HEK293 (cell line): ENCODE results near the gene IL1RL2.

Experiments used
- CTCF ChIA-PET: fragments of 350-600 bp; formaldehyde crosslinking; extraction: SDS; loops from one replicate; lab custom pipeline; 2021; ENCODE audit warnings: antibody characterized with exemption; lab: Yijun Ruan, JAX
- POLR2A ChIA-PET: fragments of 300-600 bp; formaldehyde crosslinking; extraction: SDS; loops from one replicate; lab custom pipeline; 2020; ENCODE audit warnings: antibody characterized with exemption, inconsistent platforms; lab: Yijun Ruan, JAX
- H3K27ac ChIP-seq: fragments of 200-500 bp; sonication (Bioruptor generic); 2 replicates; pipeline ENCODE4 v1.5.1; 2014; ENCODE audit warnings: low read depth, low read length, control low read depth, inconsistent platforms; ENCODE audit errors: extremely low read depth
- H3K36me3 ChIP-seq, 2 experiments: fragments of 200-500 bp in 1 of 2; sonication (Bioruptor generic) in 1 of 2; 1 replicate in 1 of 2; 2 replicates in 1 of 2; pipeline ENCODE4 v1.5.1; 2014 to 2017; ENCODE audit warnings: inconsistent platforms in 2 of 2, low read length in 2 of 2; ENCODE audit not compliant: control insufficient read depth in 2 of 2, insufficient read depth in 1 of 2
- H3K4me1 ChIP-seq: fragments of 200-500 bp; sonication (Bioruptor generic); 2 replicates; pipeline ENCODE4 v1.5.1; 2014; ENCODE audit warnings: mild to moderate bottlenecking, low read length, inconsistent platforms; ENCODE audit not compliant: control insufficient read depth, insufficient read depth
- H3K4me3 ChIP-seq: 2 replicates; pipeline ENCODE4 v1.5.1; 2011; ENCODE audit warnings: low read depth, mild to moderate bottlenecking, control low read depth, low read length, moderate library complexity
- H3K9me3 ChIP-seq: fragments of 200-500 bp; sonication (Bioruptor generic); 2 replicates; pipeline ENCODE4 v1.5.1; 2014; ENCODE audit warnings: low read depth, low read length, inconsistent platforms; ENCODE audit not compliant: control insufficient read depth, insufficient read depth
- GLIS1 ChIP-seq: fragments of 450-650 bp; formaldehyde crosslinking; IDR thresholded peaks from 2 replicates; pipeline ENCODE4 v1.5.1; 2016; ENCODE audit warnings: missing biosample characterization, missing genetic modification characterization
- HOXD13 ChIP-seq: sonication (generic); formaldehyde crosslinking; IDR thresholded peaks from 2 replicates; pipeline ENCODE4 v1.8.0; 2022; ENCODE audit warnings: missing genetic modification reagents, borderline replicate concordance
- KLF16 ChIP-seq: fragments of 450-650 bp; formaldehyde crosslinking; IDR thresholded peaks from 2 replicates; pipeline ENCODE4 v1.5.1; 2017; ENCODE audit warnings: missing biosample characterization, missing genetic modification characterization
- WT1 ChIP-seq: fragments of 450-650 bp; formaldehyde crosslinking; IDR thresholded peaks from 2 replicates; pipeline ENCODE4 v1.5.1; 2016; ENCODE audit warnings: missing biosample characterization, missing genetic modification characterization
- ZBTB11 ChIP-seq: fragments of 450-650 bp; formaldehyde crosslinking; conservative IDR thresholded peaks from 2 replicates; pipeline ENCODE4 v1.5.1; 2016; ENCODE audit warnings: low read depth, missing biosample characterization, missing genetic modification characterization
- ZBTB17 ChIP-seq: fragments of 450-650 bp; formaldehyde crosslinking; IDR thresholded peaks from 2 replicates; pipeline ENCODE4 v1.5.1; 2016; ENCODE audit warnings: missing biosample characterization, missing genetic modification characterization
- ZBTB49 ChIP-seq: fragments of 450-650 bp; formaldehyde crosslinking; IDR thresholded peaks from 2 replicates; pipeline ENCODE4 v1.5.1; 2016; ENCODE audit warnings: missing biosample characterization, missing genetic modification characterization, low read depth
- ZEB2 ChIP-seq: fragments of 450-650 bp; formaldehyde crosslinking; IDR thresholded peaks from 2 replicates; pipeline ENCODE4 v1.5.1; 2016; ENCODE audit warnings: missing biosample characterization, missing genetic modification characterization
- ZFP3 ChIP-seq: fragments of 450-650 bp; formaldehyde crosslinking; IDR thresholded peaks from 2 replicates; pipeline ENCODE4 v1.5.1; 2016; ENCODE audit warnings: low read depth, missing biosample characterization, missing genetic modification characterization
- ZNF18 ChIP-seq: fragments of 450-650 bp; formaldehyde crosslinking; IDR thresholded peaks from 2 replicates; pipeline ENCODE4 v1.5.1; 2016; ENCODE audit warnings: missing biosample characterization, missing genetic modification characterization
- ZNF202 ChIP-seq: fragments of 450-650 bp; formaldehyde crosslinking; IDR thresholded peaks from 2 replicates; pipeline ENCODE4 v1.5.1; 2016; ENCODE audit warnings: missing biosample characterization, missing genetic modification characterization, borderline replicate concordance
- ZNF223 ChIP-seq: fragments of 450-650 bp; formaldehyde crosslinking; IDR thresholded peaks from 2 replicates; pipeline ENCODE4 v1.5.1; 2016; ENCODE audit warnings: missing biosample characterization, missing genetic modification characterization
- ZNF239 ChIP-seq: fragments of 450-650 bp; formaldehyde crosslinking; IDR thresholded peaks from 2 replicates; pipeline ENCODE4 v1.5.1; 2016; ENCODE audit warnings: missing biosample characterization, missing genetic modification characterization
- ZNF26 ChIP-seq: fragments of 450-650 bp; formaldehyde crosslinking; IDR thresholded peaks from 2 replicates; pipeline ENCODE4 v1.5.1; 2016; ENCODE audit warnings: missing biosample characterization, missing genetic modification characterization
- ZNF266 ChIP-seq: fragments of 450-650 bp; formaldehyde crosslinking; IDR thresholded peaks from 2 replicates; pipeline ENCODE4 v1.5.1; 2016; ENCODE audit warnings: missing biosample characterization, missing genetic modification characterization, low read depth
- ZNF280C ChIP-seq: fragments of 450-650 bp; formaldehyde crosslinking; IDR thresholded peaks from 2 replicates; pipeline ENCODE4 v1.5.1; 2016; ENCODE audit warnings: missing biosample characterization, missing genetic modification characterization
- ZNF37A ChIP-seq: fragments of 450-650 bp; IDR thresholded peaks from 2 replicates; pipeline ENCODE4 v1.5.1; 2018; ENCODE audit warnings: missing biosample characterization, missing genetic modification characterization
- ZNF391 ChIP-seq: fragments of 450-650 bp; formaldehyde crosslinking; IDR thresholded peaks from 2 replicates; pipeline ENCODE4 v1.5.1; 2016; ENCODE audit warnings: low read depth, missing biosample characterization, missing genetic modification characterization, borderline replicate concordance
- ZNF658 ChIP-seq: fragments of 450-650 bp; formaldehyde crosslinking; IDR thresholded peaks from 2 replicates; pipeline ENCODE4; 2016; ENCODE audit warnings: missing biosample characterization, missing genetic modification characterization
- ZNF837 ChIP-seq: fragments of 450-650 bp; formaldehyde crosslinking; IDR thresholded peaks from 2 replicates; pipeline ENCODE4 v1.5.1; 2016; ENCODE audit warnings: missing biosample characterization, missing genetic modification characterization

IL1RL2 gene

DNA sequence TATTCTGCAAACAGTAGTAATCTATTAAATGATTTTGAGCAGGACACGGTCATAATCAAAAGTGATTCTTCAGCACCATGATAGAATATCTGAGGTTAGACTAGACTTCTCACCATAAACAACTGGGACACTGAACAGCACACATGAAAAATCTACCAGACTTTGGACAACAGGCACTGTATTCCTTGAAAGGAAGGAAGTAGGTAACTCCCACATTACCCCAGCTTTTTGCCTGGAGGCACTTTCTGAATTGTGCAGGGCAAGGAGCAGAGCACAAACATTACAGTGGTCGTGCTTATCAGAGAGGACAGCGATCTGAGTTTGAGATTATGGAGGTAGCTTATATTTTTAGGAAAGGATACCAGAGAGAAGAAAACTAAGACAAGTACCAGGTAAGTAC lies 99.2 kb downstream of the IL1RL2 start:
- no peak overlapping the region for H3K27ac ChIP-seq
- H3K4me1 ChIP-seq = no peaks in the 10 kb centered on the region
- no peak overlapping the region for H3K4me3 ChIP-seq
- no peaks in the 10 kb centered on the region for H3K36me3 ChIP-seq
- CTCF ChIA-PET = interaction anchor here (0.6 to 1.7 kb wide), 5 partner anchors 9 to 305 kb away, joined by 3 to 7 read pairs (median 4); no protein-coding TSS in a partner anchor
- no peak for TF ChIP-seq HOXD13 (CRISPR knock-in tag)
- TF ChIP-seq WT1 (tag by site-specific recombination) = no peak
- no peak for TF ChIP-seq ZBTB49 (tag by site-specific recombination)
- no peak for TF ChIP-seq ZNF837
- no peak for TF ChIP-seq GLIS1 (tag by site-specific recombination)
- no peak for TF ChIP-seq ZNF239 (tag by site-specific recombination)
- TF ChIP-seq ZNF280C (tag by site-specific recombination) = no peak
- TF ChIP-seq ZNF391 = no peak
- TF ChIP-seq ZNF223 (tag by site-specific recombination) = no peak
- no peak for TF ChIP-seq ZNF18
- TF ChIP-seq ZNF37A (tag by site-specific recombination) = no peak
- no peak for TF ChIP-seq ZNF26
- TF ChIP-seq ZBTB17 (tag by site-specific recombination) = no peak
- no peak for TF ChIP-seq KLF16 (tag by site-specific recombination)
- TF ChIP-seq ZFP3 (tag by site-specific recombination) = no peak
- TF ChIP-seq ZNF658 = no peak
- TF ChIP-seq ZNF266 = no peak
- TF ChIP-seq ZEB2 (tag by site-specific recombination) = no peak
- TF ChIP-seq ZNF202 (tag by site-specific recombination) = no peak
- no peak for TF ChIP-seq ZBTB11 (tag by site-specific recombination)
- POLR2A ChIA-PET = no interaction called here
- H3K9me3 ChIP-seq = no peaks in the 10 kb centered on the region
